ENCODE measurements around the gene RBM22.
A peak's percentile ranks its signal among the peaks of the same experiment; 100 is the strongest.

RBM22 gene

GRCh38 chr5:150690760-150691159 lies 10.1 kb downstream of the RBM22 start:
- no peak overlapping the region for H3K27ac ChIP-seq (ENCODE audit: low read depth, low read length)
- H2BK120ac ChIP-seq (ENCODE audit: low read depth, low read length), result no peak overlapping the region
- H4K8ac ChIP-seq (ENCODE audit: low read depth, low read length), result no peak overlapping the region
- no peak overlapping the region for H2BK5ac ChIP-seq (ENCODE audit: low read length)
- no peaks in the 10 kb centered on the region for H3K27me3 ChIP-seq (ENCODE audit: insufficient read depth, low read length, poor library complexity)
- H3K4ac ChIP-seq (ENCODE audit: low read depth, low read length), result no peak overlapping the region
- no peak overlapping the region for H3K4me3 ChIP-seq (ENCODE audit: low read length)
- peaks cover 22% of the 10 kb centered on the region for H3K36me3 ChIP-seq (ENCODE audit: control insufficient read depth, insufficient read depth, low read length)
- no peak overlapping the region for H3K9ac ChIP-seq (ENCODE audit: low read length)
- H3K79me2 ChIP-seq (ENCODE audit: control insufficient read depth, insufficient read depth, low read length), result no peaks in the 10 kb centered on the region
- WGBS (ENCODE audit: extremely low coverage, insufficient coverage, low lambda C conversion rate), result 100% methylated on average over 1 of the region's 6 CpGs
- H4K5ac ChIP-seq (ENCODE audit: low read length), result no peak overlapping the region
- DNase-seq, result no peak
- H2AK5ac ChIP-seq (ENCODE audit: low read length), result no peak overlapping the region
- no peak overlapping the region for H3K18ac ChIP-seq (ENCODE audit: low read length)
- no peak overlapping the region for H3K56ac ChIP-seq (ENCODE audit: low read length)
- H2BK15ac ChIP-seq (replicated peaks; ENCODE audit: low read depth), result no peak overlapping the region
- H3K4me2 ChIP-seq (ENCODE audit: low read length), result no peak overlapping the region
- H3K79me1 ChIP-seq (ENCODE audit: low read length), result no peaks in the 10 kb centered on the region
- no peak overlapping the region for H3K23ac ChIP-seq (ENCODE audit: low read length)
- H3K4me1 ChIP-seq (ENCODE audit: control insufficient read depth, low read depth, low read length), result no peaks in the 10 kb centered on the region

GRCh38 chr5:150689120-150689519 lies 11.7 kb downstream of the RBM22 start:
- no peaks in the 10 kb centered on the region for H3K79me1 ChIP-seq (ENCODE audit: low read length)
- H3K23ac ChIP-seq (ENCODE audit: low read length), result no peak overlapping the region
- H3K18ac ChIP-seq (ENCODE audit: low read length), result no peak overlapping the region
- no peak overlapping the region for H4K5ac ChIP-seq (ENCODE audit: low read length)
- H2BK15ac ChIP-seq (replicated peaks; ENCODE audit: low read depth), result no peak overlapping the region
- WGBS (ENCODE audit: extremely low coverage, insufficient coverage, low lambda C conversion rate), result no CpG with 5 or more reads among the region's 1 CpG
- H4K8ac ChIP-seq (ENCODE audit: low read depth, low read length), result no peak overlapping the region
- H3K79me2 ChIP-seq (ENCODE audit: control insufficient read depth, insufficient read depth, low read length), result no peaks in the 10 kb centered on the region
- no peak overlapping the region for H3K27ac ChIP-seq (ENCODE audit: low read depth, low read length)
- no peak overlapping the region for H3K56ac ChIP-seq (ENCODE audit: low read length)
- peaks cover 18% of the 10 kb centered on the region for H3K36me3 ChIP-seq (ENCODE audit: control insufficient read depth, insufficient read depth, low read length)
- H2AK5ac ChIP-seq (ENCODE audit: low read length), result no peak overlapping the region
- H3K4me2 ChIP-seq (ENCODE audit: low read length), result no peak overlapping the region
- H3K9ac ChIP-seq (ENCODE audit: low read length), result no peak overlapping the region
- H3K4me3 ChIP-seq (ENCODE audit: low read length), result no peak overlapping the region
- no peak overlapping the region for H2BK5ac ChIP-seq (ENCODE audit: low read length)
- H3K4me1 ChIP-seq (ENCODE audit: control insufficient read depth, low read depth, low read length), result no peaks in the 10 kb centered on the region
- H3K27me3 ChIP-seq (ENCODE audit: insufficient read depth, low read length, poor library complexity), result no peaks in the 10 kb centered on the region
- no peak overlapping the region for H2BK120ac ChIP-seq (ENCODE audit: low read depth, low read length)
- no peak overlapping the region for H3K4ac ChIP-seq (ENCODE audit: low read depth, low read length)
- DNase-seq, result no peak

DNA sequence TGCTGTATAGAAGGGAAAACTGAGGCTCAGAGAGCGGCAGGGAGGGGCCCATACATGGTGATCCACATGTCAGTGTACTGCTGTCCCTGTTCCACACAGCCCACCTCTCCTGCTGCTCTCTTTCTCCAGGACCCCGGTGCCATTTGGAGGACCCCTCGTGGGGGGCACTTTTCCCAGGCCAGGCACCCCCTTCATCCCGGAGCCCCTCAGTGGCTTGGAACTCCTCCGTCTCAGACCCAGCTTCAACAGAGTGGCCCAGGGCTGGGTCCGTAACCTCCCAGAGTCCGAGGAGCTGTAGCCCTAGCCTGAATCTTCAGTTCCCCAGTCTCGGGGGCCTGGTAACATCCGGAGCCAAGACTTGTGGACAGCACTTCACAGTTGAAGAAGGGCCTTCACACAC lies 24.3 kb downstream of the RBM22 start:
- H3K4me2 ChIP-seq (ENCODE audit: low read length), result no peak overlapping the region
- H3K56ac ChIP-seq (ENCODE audit: low read length), result no peak overlapping the region
- H2BK15ac ChIP-seq (replicated peaks; ENCODE audit: low read depth), result no peak overlapping the region
- H3K79me1 ChIP-seq (ENCODE audit: low read length), result no peaks in the 10 kb centered on the region
- no peak overlapping the region for H2AK5ac ChIP-seq (ENCODE audit: low read length)
- no peak overlapping the region for H2BK120ac ChIP-seq (ENCODE audit: low read depth, low read length)
- H3K36me3 ChIP-seq (ENCODE audit: control insufficient read depth, insufficient read depth, low read length), result no peaks in the 10 kb centered on the region
- no peak overlapping the region for H3K23ac ChIP-seq (ENCODE audit: low read length)
- H4K5ac ChIP-seq (ENCODE audit: low read length), result no peak overlapping the region
- no CpG with 5 or more reads among the region's 9 CpGs for WGBS (ENCODE audit: extremely low coverage, insufficient coverage, low lambda C conversion rate)
- no peaks in the 10 kb centered on the region for H3K27me3 ChIP-seq (ENCODE audit: insufficient read depth, low read length, poor library complexity)
- DNase-seq, result no peak
- H4K8ac ChIP-seq (ENCODE audit: low read depth, low read length), result no peak overlapping the region
- H3K18ac ChIP-seq (ENCODE audit: low read length), result no peak overlapping the region
- no peak overlapping the region for H3K4ac ChIP-seq (ENCODE audit: low read depth, low read length)
- peaks cover 9% of the 10 kb centered on the region for H3K4me1 ChIP-seq (ENCODE audit: control insufficient read depth, low read depth, low read length)
- no peaks in the 10 kb centered on the region for H3K79me2 ChIP-seq (ENCODE audit: control insufficient read depth, insufficient read depth, low read length)
- H2BK5ac ChIP-seq (ENCODE audit: low read length), result no peak overlapping the region
- H3K9ac ChIP-seq (ENCODE audit: low read length), result no peak overlapping the region
- H3K27ac ChIP-seq (ENCODE audit: low read depth, low read length), result no peak overlapping the region
- no peak overlapping the region for H3K4me3 ChIP-seq (ENCODE audit: low read length)

DNA sequence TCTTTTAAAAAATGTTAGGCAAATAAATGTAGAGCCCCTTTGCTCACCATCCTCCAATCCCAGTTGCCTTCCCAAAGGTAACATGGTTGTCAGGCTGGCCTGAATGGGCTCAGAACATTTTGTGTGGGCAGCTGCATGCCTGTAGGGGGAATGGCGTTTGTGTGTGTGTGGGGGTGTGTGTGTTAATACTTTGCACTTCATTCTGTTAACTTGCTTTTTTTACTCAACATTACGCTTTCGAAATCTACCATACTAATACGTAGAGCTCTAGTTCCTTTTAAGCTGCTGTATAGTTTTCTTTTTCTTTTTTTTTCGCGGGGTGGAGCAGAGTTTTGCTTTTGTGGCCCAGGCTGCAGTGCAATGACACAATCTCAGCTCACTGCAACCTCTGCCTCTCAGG lies 25.8 kb downstream of the RBM22 start:
- Histone ChIP-seq H3K9ac (ENCODE audit: low read length) (no peak overlapping the region), H2BK5ac (ENCODE audit: low read length) (no peak overlapping the region), H3K4me2 (ENCODE audit: low read length) (no peak overlapping the region), H3K27ac (ENCODE audit: low read depth, low read length) (no peak overlapping the region), H3K79me2 (ENCODE audit: control insufficient read depth, insufficient read depth, low read length) (no peaks in the 10 kb centered on the region), H3K27me3 (ENCODE audit: insufficient read depth, low read length, poor library complexity) (no peaks in the 10 kb centered on the region), H3K79me1 (ENCODE audit: low read length) (no peaks in the 10 kb centered on the region), H4K5ac (ENCODE audit: low read length) (no peak overlapping the region), H2AK5ac (ENCODE audit: low read length) (no peak overlapping the region), H3K4me1 (ENCODE audit: control insufficient read depth, low read depth, low read length) (peaks cover 13% of the 10 kb centered on the region), H3K4ac (ENCODE audit: low read depth, low read length) (no peak overlapping the region), H3K18ac (ENCODE audit: low read length) (no peak overlapping the region), H3K4me3 (ENCODE audit: low read length) (no peak overlapping the region), H4K8ac (ENCODE audit: low read depth, low read length) (no peak overlapping the region), H3K56ac (ENCODE audit: low read length) (no peak overlapping the region), H3K23ac (ENCODE audit: low read length) (no peak overlapping the region), H2BK120ac (ENCODE audit: low read depth, low read length) (no peak overlapping the region), H2BK15ac (replicated peaks; ENCODE audit: low read depth) (no peak overlapping the region), H3K36me3 (ENCODE audit: control insufficient read depth, insufficient read depth, low read length) (no peaks in the 10 kb centered on the region)
- no peak for DNase-seq
- WGBS (ENCODE audit: extremely low coverage, insufficient coverage, low lambda C conversion rate), result no CpG with 5 or more reads among the region's 6 CpGs

DNA sequence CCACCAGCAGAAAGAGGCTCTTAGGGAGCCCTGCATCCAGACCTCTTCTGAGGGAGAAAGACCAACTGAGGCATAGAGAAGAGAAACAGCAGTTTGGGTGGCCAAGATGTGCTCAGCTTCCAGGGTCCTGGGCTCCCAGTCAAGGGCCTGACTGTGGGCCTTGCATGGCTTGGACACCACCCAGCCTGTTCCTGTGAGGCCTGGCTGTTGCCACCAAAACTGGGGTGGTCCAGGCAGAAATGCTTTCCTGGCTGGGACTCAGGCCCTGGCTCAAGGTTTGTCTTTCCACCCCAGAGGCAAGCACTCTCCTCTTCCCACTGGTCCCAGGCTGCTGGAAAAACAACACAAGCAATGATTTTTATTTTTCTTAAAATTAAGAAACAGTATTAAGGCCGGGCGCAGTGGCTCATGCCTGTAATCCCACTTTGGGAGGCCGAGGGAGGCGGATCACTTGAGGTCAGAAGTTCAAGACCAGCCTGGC lies 26.5 kb downstream of the RBM22 start:
- no peaks in the 10 kb centered on the region for H3K36me3 ChIP-seq (ENCODE audit: control insufficient read depth, insufficient read depth, low read length)
- DNase-seq, result no peak
- no peaks in the 10 kb centered on the region for H3K79me1 ChIP-seq (ENCODE audit: low read length)
- H3K4me1 ChIP-seq (ENCODE audit: control insufficient read depth, low read depth, low read length), result peaks cover 15% of the 10 kb centered on the region
- H2BK15ac ChIP-seq (replicated peaks; ENCODE audit: low read depth), result no peak overlapping the region
- no peaks in the 10 kb centered on the region for H3K27me3 ChIP-seq (ENCODE audit: insufficient read depth, low read length, poor library complexity)
- no peak overlapping the region for H4K5ac ChIP-seq (ENCODE audit: low read length)
- H3K27ac ChIP-seq (ENCODE audit: low read depth, low read length), result peak overlapping the region; percentile 29
- H2BK5ac ChIP-seq (ENCODE audit: low read length), result no peak overlapping the region
- H3K4ac ChIP-seq (ENCODE audit: low read depth, low read length), result no peak overlapping the region
- H3K56ac ChIP-seq (ENCODE audit: low read length), result peak overlapping the region; percentile 77
- H3K79me2 ChIP-seq (ENCODE audit: control insufficient read depth, insufficient read depth, low read length), result no peaks in the 10 kb centered on the region
- no peak overlapping the region for H2BK120ac ChIP-seq (ENCODE audit: low read depth, low read length)
- H3K4me3 ChIP-seq (ENCODE audit: low read length), result no peak overlapping the region
- no peak overlapping the region for H3K4me2 ChIP-seq (ENCODE audit: low read length)
- H2AK5ac ChIP-seq (ENCODE audit: low read length), result no peak overlapping the region
- WGBS (ENCODE audit: extremely low coverage, insufficient coverage, low lambda C conversion rate), result no CpG with 5 or more reads among the region's 4 CpGs
- no peak overlapping the region for H3K18ac ChIP-seq (ENCODE audit: low read length)
- H3K9ac ChIP-seq (ENCODE audit: low read length), result peak overlapping the region; percentile 16
- no peak overlapping the region for H4K8ac ChIP-seq (ENCODE audit: low read depth, low read length)
- H3K23ac ChIP-seq (ENCODE audit: low read length), result peak overlapping the region; percentile 59

DNA sequence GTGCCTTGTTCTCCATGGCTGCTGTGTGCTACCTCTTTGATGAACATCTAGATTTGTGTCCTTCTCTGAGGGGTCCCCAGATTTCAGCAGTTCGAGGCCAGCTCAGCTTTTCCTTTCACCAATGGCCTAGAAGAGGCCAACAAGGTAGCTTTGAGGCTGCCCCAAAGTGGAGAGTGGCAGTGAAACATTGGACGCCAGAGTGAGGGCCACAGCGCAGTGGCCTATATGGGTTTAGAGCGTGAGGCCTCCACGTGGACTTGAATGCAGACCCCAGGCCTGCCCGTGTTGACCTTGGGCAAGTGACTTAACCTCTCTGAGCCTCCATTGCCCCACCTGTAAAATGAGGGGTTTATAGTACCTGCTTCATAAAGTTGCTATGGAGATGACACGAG lies 28.0 kb downstream of the RBM22 start:
- peak overlapping the region; percentile 39 for H3K4me2 ChIP-seq (ENCODE audit: low read length)
- H2BK5ac ChIP-seq (ENCODE audit: low read length), result peak overlapping the region; percentile 51
- peak overlapping the region; percentile 91 for H3K27ac ChIP-seq (ENCODE audit: low read depth, low read length)
- H2AK5ac ChIP-seq (ENCODE audit: low read length), result peak overlapping the region; percentile 47
- H3K4me1 ChIP-seq (ENCODE audit: control insufficient read depth, low read depth, low read length), result peaks cover 15% of the 10 kb centered on the region
- H3K79me2 ChIP-seq (ENCODE audit: control insufficient read depth, insufficient read depth, low read length), result no peaks in the 10 kb centered on the region
- H3K4me3 ChIP-seq (ENCODE audit: low read length), result peak overlapping the region; percentile 57
- H3K23ac ChIP-seq (ENCODE audit: low read length), result no peak overlapping the region
- H2BK120ac ChIP-seq (ENCODE audit: low read depth, low read length), result peak overlapping the region; percentile 54
- H3K79me1 ChIP-seq (ENCODE audit: low read length), result no peaks in the 10 kb centered on the region
- no peak overlapping the region for H4K5ac ChIP-seq (ENCODE audit: low read length)
- no peaks in the 10 kb centered on the region for H3K36me3 ChIP-seq (ENCODE audit: control insufficient read depth, insufficient read depth, low read length)
- peak overlapping the region; percentile 96 for H3K56ac ChIP-seq (ENCODE audit: low read length)
- H4K8ac ChIP-seq (ENCODE audit: low read depth, low read length), result no peak overlapping the region
- WGBS (ENCODE audit: extremely low coverage, insufficient coverage, low lambda C conversion rate), result no CpG with 5 or more reads among the region's 7 CpGs
- DNase-seq, result no peak
- H2BK15ac ChIP-seq (replicated peaks; ENCODE audit: low read depth), result no peak overlapping the region
- H3K18ac ChIP-seq (ENCODE audit: low read length), result peak overlapping the region; percentile 92
- H3K4ac ChIP-seq (ENCODE audit: low read depth, low read length), result peak overlapping the region; percentile 22
- H3K9ac ChIP-seq (ENCODE audit: low read length), result peak overlapping the region; percentile 88
- H3K27me3 ChIP-seq (ENCODE audit: insufficient read depth, low read length, poor library complexity), result no peaks in the 10 kb centered on the region

All from mesendoderm (in vitro differentiated cells).